ENCODE results near the gene PASK. TPM values are rescaled to one million over a fixed set of nuclear protein-coding genes. Genes with fewer than 3 reads are reported as not detected.

The PASK gene
- total and polyA plus RNA-seq, 9 of the 15 experiments (the other 6 are each of a cell fraction or from before 2014, with no cell fraction given) = 1.5 to 30.3 (median 9.9) TPM

DNA sequence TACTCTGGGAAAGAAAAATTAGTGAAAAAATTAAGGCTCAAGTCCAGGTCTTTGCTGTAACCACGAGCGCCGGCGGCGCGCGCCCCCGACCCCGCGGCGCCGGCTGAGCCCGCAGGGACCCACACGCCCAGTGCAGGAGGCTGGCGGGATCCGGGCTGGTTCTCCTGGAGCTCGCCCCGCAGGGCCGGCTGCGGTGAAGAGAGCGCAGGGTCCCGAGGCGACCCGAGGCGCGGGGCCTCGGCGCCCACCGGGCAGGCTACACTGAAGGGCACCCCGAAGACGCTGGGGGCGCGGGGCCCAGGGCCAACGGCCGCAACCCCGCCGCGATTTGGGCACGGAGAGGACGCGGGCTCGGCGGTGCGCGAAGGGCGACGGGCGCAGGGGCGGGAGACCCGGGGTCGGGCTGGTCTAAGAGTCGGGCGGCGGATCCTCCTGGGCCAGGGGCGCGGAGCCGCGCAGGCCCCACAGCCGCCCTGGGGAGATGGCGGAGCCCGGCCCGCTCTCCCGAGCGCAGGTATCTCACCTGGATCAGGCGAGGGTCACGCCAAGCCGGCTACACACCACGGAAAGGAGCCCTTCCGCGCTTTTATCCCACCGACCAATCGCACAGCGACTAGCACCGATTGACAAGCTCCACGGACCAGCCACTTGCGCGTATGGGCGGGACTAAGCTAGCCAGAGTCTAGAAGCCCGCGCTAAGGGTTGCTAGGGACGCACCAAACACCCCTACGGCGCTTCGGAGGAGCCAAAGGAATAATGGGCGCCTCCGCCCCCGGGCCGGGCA is at the start of gene PASK (continued):
- TF ChIP-seq, protein P1, sequence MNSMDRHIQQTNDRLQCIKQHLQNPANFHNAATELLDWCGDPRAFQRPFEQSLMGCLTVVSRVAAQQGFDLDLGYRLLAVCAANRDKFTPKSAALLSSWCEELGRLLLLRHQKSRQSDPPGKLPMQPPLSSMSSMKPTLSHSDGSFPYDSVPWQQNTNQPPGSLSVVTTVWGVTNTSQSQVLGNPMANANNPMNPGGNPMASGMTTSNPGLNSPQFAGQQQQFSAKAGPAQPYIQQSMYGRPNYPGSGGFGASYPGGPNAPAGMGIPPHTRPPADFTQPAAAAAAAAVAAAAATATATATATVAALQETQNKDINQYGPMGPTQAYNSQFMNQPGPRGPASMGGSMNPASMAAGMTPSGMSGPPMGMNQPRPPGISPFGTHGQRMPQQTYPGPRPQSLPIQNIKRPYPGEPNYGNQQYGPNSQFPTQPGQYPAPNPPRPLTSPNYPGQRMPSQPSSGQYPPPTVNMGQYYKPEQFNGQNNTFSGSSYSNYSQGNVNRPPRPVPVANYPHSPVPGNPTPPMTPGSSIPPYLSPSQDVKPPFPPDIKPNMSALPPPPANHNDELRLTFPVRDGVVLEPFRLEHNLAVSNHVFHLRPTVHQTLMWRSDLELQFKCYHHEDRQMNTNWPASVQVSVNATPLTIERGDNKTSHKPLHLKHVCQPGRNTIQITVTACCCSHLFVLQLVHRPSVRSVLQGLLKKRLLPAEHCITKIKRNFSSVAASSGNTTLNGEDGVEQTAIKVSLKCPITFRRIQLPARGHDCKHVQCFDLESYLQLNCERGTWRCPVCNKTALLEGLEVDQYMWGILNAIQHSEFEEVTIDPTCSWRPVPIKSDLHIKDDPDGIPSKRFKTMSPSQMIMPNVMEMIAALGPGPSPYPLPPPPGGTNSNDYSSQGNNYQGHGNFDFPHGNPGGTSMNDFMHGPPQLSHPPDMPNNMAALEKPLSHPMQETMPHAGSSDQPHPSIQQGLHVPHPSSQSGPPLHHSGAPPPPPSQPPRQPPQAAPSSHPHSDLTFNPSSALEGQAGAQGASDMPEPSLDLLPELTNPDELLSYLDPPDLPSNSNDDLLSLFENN (IDR thresholded peaks at IDR 0.05; ENCODE audit: low read depth in 2 of 2, low read length in 2 of 2) = no peak
- TF ChIP-seq ZFP36 (IDR thresholded peaks at IDR 0.05; ENCODE audit: low read depth, low read length, partially characterized antibody) = no peak
- TF ChIP-seq ETV1 (tag; conservative IDR thresholded peaks at IDR 0.05; ENCODE audit: low read depth) = no peak
- 0 out of 2 replicates have a peak, but pooled peaks have one; percentile 41 for TF ChIP-seq ELF1 (tag; IDR thresholded peaks at IDR 0.05)
- TF ChIP-seq ZKSCAN1 (IDR thresholded peaks at IDR 0.05; ENCODE audit: low read depth, low read length) = no peak
- TF ChIP-seq, protein P2, sequence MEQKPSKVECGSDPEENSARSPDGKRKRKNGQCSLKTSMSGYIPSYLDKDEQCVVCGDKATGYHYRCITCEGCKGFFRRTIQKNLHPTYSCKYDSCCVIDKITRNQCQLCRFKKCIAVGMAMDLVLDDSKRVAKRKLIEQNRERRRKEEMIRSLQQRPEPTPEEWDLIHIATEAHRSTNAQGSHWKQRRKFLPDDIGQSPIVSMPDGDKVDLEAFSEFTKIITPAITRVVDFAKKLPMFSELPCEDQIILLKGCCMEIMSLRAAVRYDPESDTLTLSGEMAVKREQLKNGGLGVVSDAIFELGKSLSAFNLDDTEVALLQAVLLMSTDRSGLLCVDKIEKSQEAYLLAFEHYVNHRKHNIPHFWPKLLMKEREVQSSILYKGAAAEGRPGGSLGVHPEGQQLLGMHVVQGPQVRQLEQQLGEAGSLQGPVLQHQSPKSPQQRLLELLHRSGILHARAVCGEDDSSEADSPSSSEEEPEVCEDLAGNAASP (IDR thresholded peaks at IDR 0.05) = no peak
- TF ChIP-seq, protein P3, sequence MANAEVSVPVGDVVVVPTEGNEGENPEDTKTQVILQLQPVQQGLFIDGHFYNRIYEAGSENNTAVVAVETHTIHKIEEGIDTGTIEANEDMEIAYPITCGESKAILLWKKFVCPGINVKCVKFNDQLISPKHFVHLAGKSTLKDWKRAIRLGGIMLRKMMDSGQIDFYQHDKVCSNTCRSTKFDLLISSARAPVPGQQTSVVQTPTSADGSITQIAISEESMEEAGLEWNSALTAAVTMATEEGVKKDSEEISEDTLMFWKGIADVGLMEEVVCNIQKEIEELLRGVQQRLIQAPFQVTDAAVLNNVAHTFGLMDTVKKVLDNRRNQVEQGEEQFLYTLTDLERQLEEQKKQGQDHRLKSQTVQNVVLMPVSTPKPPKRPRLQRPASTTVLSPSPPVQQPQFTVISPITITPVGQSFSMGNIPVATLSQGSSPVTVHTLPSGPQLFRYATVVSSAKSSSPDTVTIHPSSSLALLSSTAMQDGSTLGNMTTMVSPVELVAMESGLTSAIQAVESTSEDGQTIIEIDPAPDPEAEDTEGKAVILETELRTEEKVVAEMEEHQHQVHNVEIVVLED (CRISPR knock-in tag; IDR thresholded peaks at IDR 0.05) = no peak
- no peak for TF ChIP-seq HMG20A (CRISPR knock-in tag; conservative IDR thresholded peaks at IDR 0.05)
- TF ChIP-seq NFATC3 (IDR thresholded peaks at IDR 0.05) = peak; percentile 94; the same call in 1 of the 2 replicates
- TF ChIP-seq RFX1 (IDR thresholded peaks at IDR 0.05) = peak; percentile 89
- TF ChIP-seq MTA1 (IDR thresholded peaks at IDR 0.05; ENCODE audit: borderline replicate concordance) = no peak
- peak; percentile 39; the same call in 1 of the 2 replicates for TF ChIP-seq SP1 (CRISPR knock-in tag; IDR thresholded peaks at IDR 0.05)
- TF ChIP-seq, protein P4, sequence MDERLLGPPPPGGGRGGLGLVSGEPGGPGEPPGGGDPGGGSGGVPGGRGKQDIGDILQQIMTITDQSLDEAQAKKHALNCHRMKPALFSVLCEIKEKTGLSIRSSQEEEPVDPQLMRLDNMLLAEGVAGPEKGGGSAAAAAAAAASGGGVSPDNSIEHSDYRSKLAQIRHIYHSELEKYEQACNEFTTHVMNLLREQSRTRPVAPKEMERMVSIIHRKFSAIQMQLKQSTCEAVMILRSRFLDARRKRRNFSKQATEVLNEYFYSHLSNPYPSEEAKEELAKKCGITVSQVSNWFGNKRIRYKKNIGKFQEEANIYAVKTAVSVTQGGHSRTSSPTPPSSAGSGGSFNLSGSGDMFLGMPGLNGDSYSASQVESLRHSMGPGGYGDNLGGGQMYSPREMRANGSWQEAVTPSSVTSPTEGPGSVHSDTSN (CRISPR knock-in tag; IDR thresholded peaks at IDR 0.05; ENCODE audit: low read depth) = peak; percentile 50
- TF ChIP-seq, protein P4 (tag; conservative IDR thresholded peaks at IDR 0.05; ENCODE audit: low read depth) = peak; percentile 90
- TF ChIP-seq U2AF2 (optimal IDR thresholded peaks at IDR 0.05; ENCODE audit: low read depth, low read length) = no peak
- TF ChIP-seq, protein P5, sequence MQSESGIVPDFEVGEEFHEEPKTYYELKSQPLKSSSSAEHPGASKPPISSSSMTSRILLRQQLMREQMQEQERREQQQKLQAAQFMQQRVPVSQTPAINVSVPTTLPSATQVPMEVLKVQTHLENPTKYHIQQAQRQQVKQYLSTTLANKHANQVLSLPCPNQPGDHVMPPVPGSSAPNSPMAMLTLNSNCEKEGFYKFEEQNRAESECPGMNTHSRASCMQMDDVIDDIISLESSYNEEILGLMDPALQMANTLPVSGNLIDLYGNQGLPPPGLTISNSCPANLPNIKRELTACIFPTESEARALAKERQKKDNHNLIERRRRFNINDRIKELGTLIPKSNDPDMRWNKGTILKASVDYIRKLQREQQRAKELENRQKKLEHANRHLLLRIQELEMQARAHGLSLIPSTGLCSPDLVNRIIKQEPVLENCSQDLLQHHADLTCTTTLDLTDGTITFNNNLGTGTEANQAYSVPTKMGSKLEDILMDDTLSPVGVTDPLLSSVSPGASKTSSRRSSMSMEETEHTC (IDR thresholded peaks at IDR 0.05) = no peak
- no peak for TF ChIP-seq CEBPB (tag; IDR thresholded peaks at IDR 0.05)
